ENCODE measurements around the gene SLC36A4. TPM values are rescaled to one million over a fixed set of nuclear protein-coding genes. Genes with fewer than 3 reads are reported as not detected.

The SLC36A4 gene
- total and polyA plus RNA-seq, 2 of the 4 experiments (the other 2 are of a cell fraction), result 9.2 to 13.1 TPM

DNA sequence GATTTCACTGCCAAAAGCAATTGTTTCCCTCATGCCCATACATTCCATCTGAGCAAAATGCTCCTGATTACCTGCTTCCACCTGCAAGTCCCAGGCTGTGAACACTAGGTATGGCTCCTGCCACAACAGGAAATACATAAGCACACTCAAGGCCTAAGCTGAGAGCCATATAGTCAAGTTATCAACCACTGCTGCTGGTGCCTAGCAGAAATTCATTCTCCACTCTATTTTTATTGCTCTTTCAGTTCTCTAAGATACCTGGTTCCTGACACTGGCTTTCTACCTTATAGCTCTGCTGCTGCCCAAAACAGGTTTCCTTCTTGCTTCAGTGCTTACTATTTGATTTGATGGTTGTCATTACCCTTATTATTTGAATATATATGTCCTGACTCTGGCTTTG is 31.6 kb downstream of the SLC36A4 start:
- Histone ChIP-seq H3K9ac (ENCODE audit: low read depth, low read length) (no peak overlapping the region), H3K27me3 (ENCODE audit: control insufficient read depth, insufficient read depth, low read length) (no peaks in the 10 kb centered on the region), H3K4me2 (ENCODE audit: low read depth, low read length) (no peak overlapping the region), H2BK5ac (ENCODE audit: low read depth, low read length, poor library complexity, severe bottlenecking) (no peak overlapping the region), H2BK20ac (ENCODE audit: low read depth, low read length) (no peak overlapping the region), H3K79me1 (ENCODE audit: low read depth in 1 of 2, low read length in 2 of 2) (no peaks in the 10 kb centered on the region), H3K9me1 (ENCODE audit: insufficient read depth, low read length) (no peaks in the 10 kb centered on the region; the same call in none of the 2 replicates), H4K20me1 (ENCODE audit: insufficient read depth, low read length) (no peaks in the 10 kb centered on the region), H2AK5ac (ENCODE audit: low read depth, low read length) (no peak overlapping the region), H4K91ac (ENCODE audit: insufficient read depth, low read depth, low read length) (no peak overlapping the region), H2AK9ac (replicated peaks; ENCODE audit: low read depth, low read length, poor library complexity) (no peak overlapping the region), H4K5ac (ENCODE audit: low read depth, low read length) (no peak overlapping the region), H3K36me3 (ENCODE audit: control insufficient read depth, insufficient read depth, low read length) (peaks cover 9% of the 10 kb centered on the region), H2AFZ (replicated peaks; ENCODE audit: low read length, poor library complexity) (no peak overlapping the region), H3K4ac (ENCODE audit: low read depth, low read length) (no peak overlapping the region), H2BK15ac (ENCODE audit: low read depth, low read length) (no peak overlapping the region), H3K14ac (replicated peaks; ENCODE audit: low read depth, low read length) (no peak overlapping the region), H3K27ac (ENCODE audit: insufficient read depth, low read length) (no peak overlapping the region), H3K9me3 (ENCODE audit: control insufficient read depth, insufficient read depth, low read length) (no peaks in the 10 kb centered on the region), H3K4me1 (ENCODE audit: control insufficient read depth, insufficient read depth, low read length) (no peaks in the 10 kb centered on the region), H3K18ac (ENCODE audit: low read depth, low read length) (no peak overlapping the region), H2BK120ac (ENCODE audit: low read depth, low read length) (no peak overlapping the region), H3K4me3 (ENCODE audit: insufficient read depth, low read depth, low read length) (no peak overlapping the region), H3K23ac (ENCODE audit: low read depth, low read length) (no peak overlapping the region), H3K56ac (ENCODE audit: extremely low read depth, insufficient read depth, low read length) (no peak overlapping the region), H4K8ac (ENCODE audit: low read depth in 2 of 2, low read length in 2 of 2) (0 out of 4 replicates have a peak overlapping the region, but pooled peaks of 1 of the 2 experiments have one; percentile 33)
- intact Hi-C loops (cut with micrococcal nuclease), result no loop called here
- no TSS peak for BruUV-seq (replicated peaks)
- no peak for DNase-seq
- in situ Hi-C loops (cut with MboI; ENCODE audit: low sequenced_read_pairs), result loop anchor here (5.0 kb wide), 1 partner anchor 219 kb away; no protein-coding TSS in a partner anchor
- ChIA-PET POLR2A (ENCODE audit: unreplicated experiment) (no interaction called here), CTCF (no interaction called here)
- TF ChIP-seq, protein P1, sequence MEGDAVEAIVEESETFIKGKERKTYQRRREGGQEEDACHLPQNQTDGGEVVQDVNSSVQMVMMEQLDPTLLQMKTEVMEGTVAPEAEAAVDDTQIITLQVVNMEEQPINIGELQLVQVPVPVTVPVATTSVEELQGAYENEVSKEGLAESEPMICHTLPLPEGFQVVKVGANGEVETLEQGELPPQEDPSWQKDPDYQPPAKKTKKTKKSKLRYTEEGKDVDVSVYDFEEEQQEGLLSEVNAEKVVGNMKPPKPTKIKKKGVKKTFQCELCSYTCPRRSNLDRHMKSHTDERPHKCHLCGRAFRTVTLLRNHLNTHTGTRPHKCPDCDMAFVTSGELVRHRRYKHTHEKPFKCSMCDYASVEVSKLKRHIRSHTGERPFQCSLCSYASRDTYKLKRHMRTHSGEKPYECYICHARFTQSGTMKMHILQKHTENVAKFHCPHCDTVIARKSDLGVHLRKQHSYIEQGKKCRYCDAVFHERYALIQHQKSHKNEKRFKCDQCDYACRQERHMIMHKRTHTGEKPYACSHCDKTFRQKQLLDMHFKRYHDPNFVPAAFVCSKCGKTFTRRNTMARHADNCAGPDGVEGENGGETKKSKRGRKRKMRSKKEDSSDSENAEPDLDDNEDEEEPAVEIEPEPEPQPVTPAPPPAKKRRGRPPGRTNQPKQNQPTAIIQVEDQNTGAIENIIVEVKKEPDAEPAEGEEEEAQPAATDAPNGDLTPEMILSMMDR (conservative IDR thresholded peaks at IDR 0.05; ENCODE audit: low read depth, low read length), result no peak
- TF ChIP-seq CHD1 (IDR thresholded peaks at IDR 0.05; ENCODE audit: low read depth, low read length) (no peak), MAZ (IDR thresholded peaks at IDR 0.05; ENCODE audit: borderline replicate concordance, low read depth, low read length) (no peak)
- dilution Hi-C loops (cut with HindIII; ENCODE audit: low sequenced_read_pairs, unreplicated experiment), result no loop called here
- ATAC-seq (ENCODE audit: low read depth), result no peak

Measured in IMR-90 (cell line).